HG03565 (cell line): ENCODE measurements around the gene RCAN1.
"Not testable (repeated sequence)": the region's sequence is repeated elsewhere in the genome, so short reads cannot be mapped to it uniquely, and the experiment has no call there.

Experiments used
- ATAC-seq: cut with Tn5 transposase; IDR thresholded peaks from one replicate; pipeline ENCODE4 v1.9.1; 2021; ENCODE audit warnings: mild to moderate bottlenecking, moderate library complexity; ENCODE audit not compliant: unreplicated experiment

The RCAN1 gene

GRCh38 chr21:34623516-34623915 is 8.6 kb upstream of the RCAN1 start:
- no peak for ATAC-seq

- no peak for ATAC-seq
Measured at GRCh38 chr21:34621434-34622350, 6.8 kb upstream of the RCAN1 start.

GRCh38 chr21:34619841-34620665 is 5.1 kb upstream of the RCAN1 start:
- ATAC-seq: no peak

DNA sequence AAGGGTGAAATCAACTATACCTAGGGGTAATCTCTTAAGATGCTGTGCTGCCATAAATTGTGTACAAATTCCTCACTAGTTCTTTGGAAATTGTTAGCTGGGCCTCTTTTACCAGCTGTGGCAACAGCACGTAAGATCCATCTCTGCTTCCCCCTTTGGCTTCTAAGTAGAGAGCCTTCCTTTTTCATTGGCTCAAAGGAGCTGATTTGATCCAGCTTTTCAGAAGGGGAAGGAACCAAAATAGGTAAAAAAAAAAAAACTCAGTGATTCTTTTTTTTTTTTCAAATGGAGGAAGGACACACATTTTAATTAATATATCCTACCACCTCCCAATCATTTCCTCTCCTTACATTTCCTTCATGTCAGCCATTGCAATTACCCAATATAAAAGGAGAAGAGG is 4.0 kb upstream of the RCAN1 start:
- no peak for ATAC-seq

DNA sequence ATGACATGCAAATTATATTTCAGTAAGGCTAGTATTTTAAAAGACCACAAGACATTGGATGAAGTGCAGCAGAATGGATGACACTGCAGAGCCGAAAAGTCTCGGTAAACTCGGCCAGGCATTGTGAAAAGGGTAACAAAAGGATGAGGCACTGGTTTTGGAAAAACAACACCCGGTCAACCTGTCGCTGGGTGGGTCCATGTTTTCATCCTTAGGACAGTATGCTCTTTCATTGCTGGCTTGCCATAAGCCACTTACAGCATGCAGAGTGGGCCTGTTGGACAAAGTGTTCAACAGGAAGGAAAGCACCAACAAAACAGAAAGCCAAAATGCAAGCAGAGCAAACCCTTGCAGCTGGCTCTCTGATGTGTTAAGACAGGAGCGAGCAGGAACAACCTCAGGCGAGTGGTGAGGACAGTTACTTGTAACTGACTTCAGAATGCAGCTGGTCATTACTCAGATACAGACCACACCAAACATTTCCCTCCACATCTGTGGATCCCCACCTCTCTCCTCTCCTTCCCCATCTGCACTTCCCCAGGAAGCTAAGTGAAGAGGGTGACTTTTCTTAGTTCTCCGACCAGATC is 2.9 kb upstream of the RCAN1 start:
- ATAC-seq: no peak

GRCh38 chr21:34615487-34615814 is 538 bp upstream of the RCAN1 start:
- no peak for ATAC-seq

GRCh38 chr21:34613679-34614627 is 960 bp downstream of the RCAN1 start:
- no peak for ATAC-seq

DNA sequence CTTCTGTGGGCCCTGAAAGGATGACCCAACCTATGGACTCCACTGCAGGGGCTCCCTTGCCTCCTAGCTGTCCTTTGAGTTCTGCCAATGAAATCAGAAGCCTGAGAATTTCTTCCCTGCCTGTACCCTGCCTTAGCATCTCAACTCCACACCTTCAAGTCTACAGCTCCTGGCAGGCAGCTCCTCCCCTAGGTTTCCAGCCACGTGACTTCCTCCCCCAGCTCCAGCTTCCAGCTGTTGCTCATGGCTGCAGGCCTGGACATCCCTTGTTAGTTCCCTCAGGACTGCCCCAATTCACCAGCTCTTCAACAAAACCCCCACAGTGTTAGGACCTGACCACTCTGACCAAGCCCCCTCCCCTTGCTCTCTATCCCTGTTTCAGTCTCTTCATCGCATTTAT is 2.4 kb downstream of the RCAN1 start:
- no peak for ATAC-seq

GRCh38 chr21:34612056-34612455 is 2.9 kb downstream of the RCAN1 start:
- no peak for ATAC-seq

DNA sequence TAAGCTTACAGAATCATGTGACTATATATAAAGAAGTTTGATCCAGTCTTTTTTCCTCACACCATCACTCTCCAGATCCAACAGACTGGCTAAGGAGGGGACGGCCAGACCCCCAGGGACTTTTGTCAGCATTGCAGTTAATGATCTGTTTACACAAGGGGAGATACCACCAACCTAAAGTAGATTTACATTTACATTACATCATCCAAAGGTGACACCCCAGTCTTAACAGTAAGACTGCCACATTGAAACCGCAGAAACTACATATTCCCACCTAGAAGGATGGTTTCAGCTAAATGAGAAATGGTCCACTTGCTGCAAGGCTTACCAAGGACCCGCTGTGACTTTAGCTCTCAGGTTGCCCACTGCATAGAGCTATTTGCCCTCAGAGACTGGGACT is 3.4 kb downstream of the RCAN1 start:
- no peak for ATAC-seq

GRCh38 chr21:34609933-34610549 is 4.9 kb downstream of the RCAN1 start:
- no peak for ATAC-seq

- no peak for ATAC-seq
Measured at GRCh38 chr21:34609244-34609932, 5.5 kb downstream of the RCAN1 start.

DNA sequence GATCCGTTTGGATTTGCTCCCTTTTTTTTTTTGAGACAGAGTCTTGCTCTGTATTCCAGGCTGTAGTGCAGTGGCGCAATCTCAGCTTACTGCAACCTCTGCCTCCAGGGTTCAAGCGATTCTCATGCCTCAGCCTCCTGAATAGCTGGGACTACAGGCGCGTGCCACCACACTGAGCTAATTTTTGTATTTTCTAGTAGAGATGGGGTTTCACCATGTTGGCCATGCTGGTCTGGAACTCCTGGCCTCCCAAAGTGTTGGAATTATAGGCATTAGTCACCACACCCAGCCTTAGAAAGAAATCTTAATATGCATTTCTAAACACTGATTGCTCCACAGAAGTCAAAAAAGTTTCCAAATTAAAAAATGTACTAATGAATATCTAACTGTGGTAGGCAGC is 7.5 kb downstream of the RCAN1 start:
- not testable (repeated sequence) for ATAC-seq

DNA sequence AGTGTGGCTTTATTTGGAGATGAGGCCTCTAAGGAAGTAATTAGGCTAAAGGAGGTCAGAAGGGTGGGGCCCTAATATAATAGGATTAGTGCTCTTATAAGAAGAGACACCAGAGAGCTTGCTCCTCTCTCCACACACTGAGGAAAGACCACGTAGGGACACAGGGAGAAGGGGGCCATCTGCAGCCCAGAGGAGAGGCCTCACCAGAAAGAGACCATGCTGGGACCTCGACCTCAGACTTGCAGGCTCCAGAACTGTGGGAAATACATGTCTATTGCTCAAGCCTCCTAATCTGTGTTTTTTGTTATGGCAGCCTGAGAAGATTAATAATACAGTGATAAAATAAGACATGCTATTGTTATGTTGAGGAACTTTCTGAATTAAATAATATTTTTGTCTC is 8.3 kb downstream of the RCAN1 start:
- no peak for ATAC-seq

- no peak for ATAC-seq
Measured at GRCh38 chr21:34606051-34606450, 8.9 kb downstream of the RCAN1 start.

GRCh38 chr21:34604956-34605355 is 10.0 kb downstream of the RCAN1 start:
- ATAC-seq: not testable (repeated sequence)

DNA sequence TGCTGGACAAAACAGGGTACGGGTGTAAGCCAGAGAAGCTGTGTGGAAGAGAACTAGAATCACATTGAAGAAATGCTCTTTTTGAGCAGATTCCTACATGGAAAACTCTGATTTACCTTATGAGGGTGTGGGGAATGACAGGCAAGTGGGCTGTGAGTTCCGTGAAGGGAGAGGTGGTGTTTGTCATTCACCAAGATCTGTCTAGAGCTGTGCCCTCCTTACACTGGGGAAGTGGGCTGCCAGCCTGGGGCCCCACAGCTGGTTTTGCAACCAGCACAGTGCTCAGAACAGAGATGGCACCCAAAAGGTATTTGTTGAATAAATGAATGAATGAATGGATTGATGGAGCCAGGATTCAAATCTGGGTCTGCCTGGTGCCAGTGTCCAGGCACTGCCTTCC is 10.4 kb downstream of the RCAN1 start:
- ATAC-seq: no peak

- ATAC-seq: no peak
Measured at GRCh38 chr21:34603710-34604057, 11.2 kb downstream of the RCAN1 start.

- ATAC-seq: no peak
Measured at GRCh38 chr21:34603002-34603709, 11.8 kb downstream of the RCAN1 start.
